ENCODE data around the gene PPP1R14D.

Gene PPP1R14D

GRCh38 chr15:40828447-40829036 is at the start of gene PPP1R14D:
TSS of gene PPP1R14D (minus strand) at chr15:40828708. CDS start at chr15:40828641, 67 bp downstream.
- no peak within 1 kb of the TSS for H3K27ac ChIP-seq (ENCODE audit: low read depth, low read length)
- H3K27me3 ChIP-seq (ENCODE audit: insufficient read depth, low read length) = no peaks in the 10 kb centered on the region
- no peaks in the 10 kb centered on the region for H3K79me2 ChIP-seq (ENCODE audit: control insufficient read depth, insufficient read depth, low read length, unreplicated experiment)
- H3K4me3 ChIP-seq (ENCODE audit: low read depth, low read length) = no peak within 1 kb of the TSS
- no peaks in the 10 kb centered on the region for H3K36me3 ChIP-seq (ENCODE audit: insufficient read depth, low read length)
- no peaks in the 10 kb centered on the region for H3K4me1 ChIP-seq (ENCODE audit: control insufficient read depth, insufficient read depth, low read length, unreplicated experiment)
- H2AFZ ChIP-seq (ENCODE audit: low read length, unreplicated experiment) = no peak within 1 kb of the TSS

- Histone ChIP-seq H3K4me1 (ENCODE audit: control insufficient read depth, insufficient read depth, low read length, unreplicated experiment) (no peaks in the 10 kb centered on the region), H3K36me3 (ENCODE audit: insufficient read depth, low read length) (no peaks in the 10 kb centered on the region), H3K27ac (ENCODE audit: low read depth, low read length) (no peak overlapping the region), H2AFZ (ENCODE audit: low read length, unreplicated experiment) (no peak overlapping the region), H3K27me3 (ENCODE audit: insufficient read depth, low read length) (0 out of 2 replicates have a peak, but pooled peaks cover 8% of the 10 kb centered on the region), H3K79me2 (ENCODE audit: control insufficient read depth, insufficient read depth, low read length, unreplicated experiment) (no peaks in the 10 kb centered on the region), H3K4me3 (ENCODE audit: low read depth, low read length) (no peak overlapping the region)
Measured at GRCh38 chr15:40877694-40878093, 49.2 kb upstream of the PPP1R14D start.

DNA sequence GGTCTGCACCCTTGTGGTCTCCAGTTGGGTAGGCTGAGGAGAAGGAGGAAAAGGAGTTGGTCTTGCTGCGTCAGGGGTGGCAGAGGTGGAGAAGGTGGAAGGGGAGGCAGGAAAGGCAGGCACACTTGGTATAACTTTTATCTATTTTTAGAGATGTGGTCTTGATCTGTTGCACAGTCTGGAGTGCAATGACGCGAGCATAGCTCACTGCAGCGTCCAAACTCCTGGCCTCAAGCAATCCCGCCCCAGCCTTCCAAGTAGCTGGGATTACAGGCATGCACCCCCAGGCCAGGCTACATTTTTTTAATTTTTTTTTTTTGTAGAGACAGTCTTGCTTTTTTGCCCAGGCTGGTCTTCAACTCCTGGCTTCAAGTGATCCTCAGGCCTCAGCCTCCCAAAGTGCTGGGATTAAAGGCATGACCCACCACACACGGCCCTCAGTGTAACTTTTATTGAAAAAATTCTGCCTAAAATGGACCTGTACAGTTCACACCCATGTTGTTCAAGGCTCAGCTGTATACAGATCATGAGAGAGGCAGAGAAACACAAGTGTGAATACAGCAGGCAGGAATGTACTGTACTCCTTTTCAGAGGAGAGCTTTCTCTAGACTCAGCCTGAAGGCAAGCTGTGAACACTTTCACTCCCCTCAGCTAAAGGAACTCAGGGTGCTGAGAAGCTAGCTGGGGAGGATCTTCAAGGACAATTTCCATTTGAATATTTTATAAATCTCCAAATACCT is 47.7 kb upstream of the PPP1R14D start:
- H3K79me2 ChIP-seq (ENCODE audit: control insufficient read depth, insufficient read depth, low read length, unreplicated experiment) = no peaks in the 10 kb centered on the region
- H3K27me3 ChIP-seq (ENCODE audit: insufficient read depth, low read length) = 0 out of 2 replicates have a peak, but pooled peaks cover 8% of the 10 kb centered on the region
- H3K36me3 ChIP-seq (ENCODE audit: insufficient read depth, low read length) = no peaks in the 10 kb centered on the region
- no peak overlapping the region for H3K27ac ChIP-seq (ENCODE audit: low read depth, low read length)
- H2AFZ ChIP-seq (ENCODE audit: low read length, unreplicated experiment) = no peak overlapping the region
- H3K4me1 ChIP-seq (ENCODE audit: control insufficient read depth, insufficient read depth, low read length, unreplicated experiment) = no peaks in the 10 kb centered on the region
- H3K4me3 ChIP-seq (ENCODE audit: low read depth, low read length) = no peak overlapping the region

- H2AFZ ChIP-seq (ENCODE audit: low read length, unreplicated experiment) = peak within 1 kb of the TSS; percentile 21
- H3K27ac ChIP-seq (ENCODE audit: low read depth, low read length) = no peak within 1 kb of the TSS
- H3K36me3 ChIP-seq (ENCODE audit: insufficient read depth, low read length) = no peaks in the 10 kb centered on the region
- no peaks in the 10 kb centered on the region for H3K79me2 ChIP-seq (ENCODE audit: control insufficient read depth, insufficient read depth, low read length, unreplicated experiment)
- H3K27me3 ChIP-seq (ENCODE audit: insufficient read depth, low read length) = 0 out of 2 replicates have a peak, but pooled peaks cover 8% of the 10 kb centered on the region
- no peaks in the 10 kb centered on the region for H3K4me1 ChIP-seq (ENCODE audit: control insufficient read depth, insufficient read depth, low read length, unreplicated experiment)
- H3K4me3 ChIP-seq (ENCODE audit: low read depth, low read length) = peak within 1 kb of the TSS; percentile 75
Measured at GRCh38 chr15:40873694-40874561, 45.4 kb upstream of the PPP1R14D start, which contains the start of gene RHOV. TSS of gene RHOV (minus strand) at chr15:40874234. CDS start at chr15:40874139, 95 bp downstream.

DNA sequence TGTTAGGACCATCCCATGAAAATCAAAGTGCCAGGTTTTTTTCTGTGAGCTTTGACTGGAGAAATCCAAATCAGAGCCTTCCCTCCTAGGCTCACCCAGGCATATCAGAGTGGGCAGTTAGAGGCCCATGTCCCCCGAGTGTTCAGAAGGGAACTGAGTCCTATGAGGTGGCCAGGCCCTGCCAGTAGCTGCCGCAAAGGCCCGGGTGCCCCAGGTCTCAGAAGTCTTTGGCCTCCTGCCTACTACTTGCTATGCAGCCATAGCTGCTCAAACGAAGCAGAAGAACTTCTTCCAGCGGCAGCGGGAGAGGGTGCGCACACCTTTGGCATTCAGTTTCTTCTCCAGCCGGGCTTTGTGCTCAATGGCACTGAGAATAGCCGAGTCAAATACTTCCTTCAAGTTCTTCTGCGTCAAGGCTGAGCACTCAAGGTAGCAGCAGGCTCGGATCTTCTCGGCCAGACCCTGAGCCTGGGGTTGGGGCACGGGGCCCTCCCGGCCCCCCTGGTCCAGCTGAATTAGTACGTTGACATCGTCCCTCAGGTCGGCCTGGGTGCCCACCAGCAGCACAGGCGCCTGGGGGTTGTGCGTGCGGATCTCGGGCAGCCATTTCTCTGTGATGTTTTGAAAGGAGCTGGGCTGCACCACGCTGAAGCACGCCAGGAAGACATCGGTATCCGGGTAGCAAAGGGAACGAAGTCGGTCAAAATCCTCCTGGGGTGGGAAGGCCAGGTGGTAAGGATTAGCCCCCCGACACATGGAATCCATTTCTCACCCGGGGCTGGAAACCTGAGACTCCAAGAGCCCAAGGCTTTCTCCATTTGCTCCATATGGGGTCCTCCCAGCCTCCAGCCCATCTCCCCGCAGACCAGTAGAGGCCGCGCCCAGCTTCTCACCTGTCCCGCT is 44.5 kb upstream of the PPP1R14D start:
- Histone ChIP-seq H3K4me1 (ENCODE audit: control insufficient read depth, insufficient read depth, low read length, unreplicated experiment) (no peaks in the 10 kb centered on the region), H3K36me3 (ENCODE audit: insufficient read depth, low read length) (no peaks in the 10 kb centered on the region), H3K4me3 (ENCODE audit: low read depth, low read length) (peak overlapping the region; percentile 75), H2AFZ (ENCODE audit: low read length, unreplicated experiment) (peak overlapping the region; percentile 21), H3K27me3 (ENCODE audit: insufficient read depth, low read length) (0 out of 2 replicates have a peak, but pooled peaks cover 8% of the 10 kb centered on the region), H3K79me2 (ENCODE audit: control insufficient read depth, insufficient read depth, low read length, unreplicated experiment) (no peaks in the 10 kb centered on the region), H3K27ac (ENCODE audit: low read depth, low read length) (no peak overlapping the region)

GRCh38 chr15:40871749-40872617 is 43.5 kb upstream of the PPP1R14D start:
- H3K27ac ChIP-seq (ENCODE audit: low read depth, low read length) = no peak overlapping the region
- 0 out of 2 replicates have a peak, but pooled peaks cover 8% of the 10 kb centered on the region for H3K27me3 ChIP-seq (ENCODE audit: insufficient read depth, low read length)
- H3K4me3 ChIP-seq (ENCODE audit: low read depth, low read length) = no peak overlapping the region
- no peak overlapping the region for H2AFZ ChIP-seq (ENCODE audit: low read length, unreplicated experiment)
- no peaks in the 10 kb centered on the region for H3K36me3 ChIP-seq (ENCODE audit: insufficient read depth, low read length)
- no peaks in the 10 kb centered on the region for H3K4me1 ChIP-seq (ENCODE audit: control insufficient read depth, insufficient read depth, low read length, unreplicated experiment)
- H3K79me2 ChIP-seq (ENCODE audit: control insufficient read depth, insufficient read depth, low read length, unreplicated experiment) = no peaks in the 10 kb centered on the region

GRCh38 chr15:40870716-40871115 is 42.2 kb upstream of the PPP1R14D start:
- no peak overlapping the region for H3K4me3 ChIP-seq (ENCODE audit: low read depth, low read length)
- 0 out of 2 replicates have a peak, but pooled peaks cover 8% of the 10 kb centered on the region for H3K27me3 ChIP-seq (ENCODE audit: insufficient read depth, low read length)
- H2AFZ ChIP-seq (ENCODE audit: low read length, unreplicated experiment) = no peak overlapping the region
- H3K4me1 ChIP-seq (ENCODE audit: control insufficient read depth, insufficient read depth, low read length, unreplicated experiment) = peaks cover 5% of the 10 kb centered on the region
- H3K36me3 ChIP-seq (ENCODE audit: insufficient read depth, low read length) = no peaks in the 10 kb centered on the region
- no peak overlapping the region for H3K27ac ChIP-seq (ENCODE audit: low read depth, low read length)
- H3K79me2 ChIP-seq (ENCODE audit: control insufficient read depth, insufficient read depth, low read length, unreplicated experiment) = no peaks in the 10 kb centered on the region

GRCh38 chr15:40869686-40870085 is 41.2 kb upstream of the PPP1R14D start:
- 0 out of 2 replicates have a peak, but pooled peaks cover 8% of the 10 kb centered on the region for H3K27me3 ChIP-seq (ENCODE audit: insufficient read depth, low read length)
- H3K4me3 ChIP-seq (ENCODE audit: low read depth, low read length) = no peak overlapping the region
- no peaks in the 10 kb centered on the region for H3K79me2 ChIP-seq (ENCODE audit: control insufficient read depth, insufficient read depth, low read length, unreplicated experiment)
- H3K36me3 ChIP-seq (ENCODE audit: insufficient read depth, low read length) = no peaks in the 10 kb centered on the region
- H3K4me1 ChIP-seq (ENCODE audit: control insufficient read depth, insufficient read depth, low read length, unreplicated experiment) = peaks cover 6% of the 10 kb centered on the region
- H2AFZ ChIP-seq (ENCODE audit: low read length, unreplicated experiment) = no peak overlapping the region
- H3K27ac ChIP-seq (ENCODE audit: low read depth, low read length) = no peak overlapping the region

- H3K36me3 ChIP-seq (ENCODE audit: insufficient read depth, low read length) = no peaks in the 10 kb centered on the region
- H3K79me2 ChIP-seq (ENCODE audit: control insufficient read depth, insufficient read depth, low read length, unreplicated experiment) = no peaks in the 10 kb centered on the region
- no peak overlapping the region for H3K4me3 ChIP-seq (ENCODE audit: low read depth, low read length)
- no peak overlapping the region for H3K27ac ChIP-seq (ENCODE audit: low read depth, low read length)
- no peaks in the 10 kb centered on the region for H3K27me3 ChIP-seq (ENCODE audit: insufficient read depth, low read length)
- H3K4me1 ChIP-seq (ENCODE audit: control insufficient read depth, insufficient read depth, low read length, unreplicated experiment) = peaks cover 6% of the 10 kb centered on the region
- H2AFZ ChIP-seq (ENCODE audit: low read length, unreplicated experiment) = no peak overlapping the region
Measured at GRCh38 chr15:40867199-40867598, 38.7 kb upstream of the PPP1R14D start.
